Keratinocyte (primary cell): Measurements from ENCODE around the gene CCT2. TPM values are rescaled to one million over a fixed set of nuclear protein-coding genes. Genes with fewer than 3 reads are reported as not detected.

Experiments used
- DNase-seq: peaks from one replicate; pipeline ENCODE4 v3.0.0-alpha.2; 2011; ENCODE audit warnings: low read depth, missing footprints, low spot score
- FAIRE-seq: peaks from 2 replicates; lab custom pipeline; 2011; peaks lifted over from hg19 to GRCh38; lab: Jason Lieb, UNC
- H2AFZ ChIP-seq: 2 replicates; pipeline ENCODE4 v1.6.0; 2012; ENCODE audit warnings: low read length, control low read depth, inconsistent platforms; ENCODE audit not compliant: control insufficient read depth
- H3K27ac ChIP-seq: 2 replicates; pipeline ENCODE4 v1.5.1; 2011; ENCODE audit warnings: low read length; ENCODE audit not compliant: control insufficient read depth, insufficient read depth
- H3K27me3 ChIP-seq: 3 replicates; pipeline ENCODE4 v1.6.0; 2011; ENCODE audit warnings: low read length; ENCODE audit not compliant: control insufficient read depth, insufficient read depth; ENCODE audit errors: extremely low read depth
- H3K36me3 ChIP-seq, 2 experiments: 2 replicates in 1 of 2; 3 replicates in 1 of 2; pipeline ENCODE4 v1.5.1; 2011; ENCODE audit warnings: low read length in 2 of 2, mild to moderate bottlenecking in 1 of 2; ENCODE audit not compliant: control insufficient read depth in 2 of 2, insufficient read depth in 2 of 2; ENCODE audit errors: extremely low read depth in 1 of 2
- H3K4me1 ChIP-seq: 3 replicates; pipeline ENCODE4 v1.5.1; 2011; ENCODE audit warnings: low read length; ENCODE audit not compliant: control insufficient read depth, insufficient read depth; ENCODE audit errors: extremely low read depth
- H3K4me2 ChIP-seq: 3 replicates; pipeline ENCODE4 v1.6.0; 2011; ENCODE audit warnings: low read depth, low read length; ENCODE audit not compliant: control insufficient read depth, insufficient read depth; ENCODE audit errors: extremely low read depth
- H3K4me3 ChIP-seq, 3 experiments: fragments of 200-600 bp in 1 of 3; sonication (generic) in 1 of 3; 2 replicates in 2 of 3; 3 replicates in 1 of 3; pipeline ENCODE4 v1.5.1; 2011 to 2016; ENCODE audit warnings: low read length in 3 of 3, mild to moderate bottlenecking in 3 of 3, control low read depth in 2 of 3, inconsistent platforms in 1 of 3, low read depth in 1 of 3, mixed read lengths in 1 of 3, mixed run types in 1 of 3, moderate library complexity in 1 of 3; ENCODE audit not compliant: control insufficient read depth in 2 of 3, insufficient read depth in 2 of 3; ENCODE audit errors: extremely low read depth in 1 of 3
- H3K79me2 ChIP-seq: 2 replicates; pipeline ENCODE4 v1.6.0; 2012; ENCODE audit warnings: low read length; ENCODE audit not compliant: control insufficient read depth, insufficient read depth
- H3K9ac ChIP-seq: 3 replicates; pipeline ENCODE4 v1.6.0; 2011; ENCODE audit warnings: low read length; ENCODE audit not compliant: control insufficient read depth, insufficient read depth; ENCODE audit errors: extremely low read depth
- H3K9me1 ChIP-seq: 3 replicates; pipeline ENCODE4 v1.6.0; 2011; ENCODE audit warnings: low read length; ENCODE audit not compliant: control insufficient read depth, insufficient read depth; ENCODE audit errors: extremely low read depth
- H3K9me3 ChIP-seq: 2 replicates; pipeline ENCODE4 v1.5.1; 2012; ENCODE audit warnings: low read depth, low read length; ENCODE audit not compliant: control insufficient read depth
- H4K20me1 ChIP-seq: 3 replicates; pipeline ENCODE4 v1.6.0; 2011; ENCODE audit warnings: low read length; ENCODE audit not compliant: control insufficient read depth, insufficient read depth; ENCODE audit errors: extremely low read depth
- EZH2 ChIP-seq: IDR thresholded peaks from one replicate; pipeline ENCODE4 v1.6.1; 2012; ENCODE audit warnings: inconsistent platforms, mild to moderate bottlenecking, low read length, moderate library complexity
- dilution Hi-C: fragments of 300-500 bp; cut with MboI; formaldehyde crosslinking; loops from one replicate; pipeline ENCODE4 v1.7.0; 2020; ENCODE audit warnings: low sequenced_read_pairs; ENCODE audit not compliant: extremely low pct_ligation_motif_present
- polyA plus RNA-seq, 5 experiments: library from polyadenylated mRNA; depleted of rRNA in 3 of 5; stranded (reverse) in 3 of 5; stranded (forward) in 1 of 5; unstranded in 1 of 5; fragments of >200 nt; gene quantifications; 1 replicate in 1 of 5; 2 replicates in 3 of 5; 3 replicates in 1 of 5; pipeline versions ENCODE4 v1.2.1 to v1.2.3, GENCODE V29; 2011 to 2012; ENCODE audit warnings: missing spikeins in 2 of 5, low read depth in 1 of 5, low replicate concordance in 1 of 5
- TF ChIP-seq, protein P1 (sequence below), 3 experiments: IDR thresholded peaks in 1 of 3; conservative IDR thresholded peaks in 1 of 3; optimal IDR thresholded peaks in 1 of 3; 2 replicates in 2 of 3; 3 replicates in 1 of 3; pipeline versions ENCODE3 to v1.5.1; 2011; ENCODE audit warnings: low read length in 3 of 3, mild to moderate bottlenecking in 3 of 3, moderate library complexity in 2 of 3, control low read depth in 1 of 3, inconsistent platforms in 1 of 3; ENCODE audit not compliant: insufficient read depth in 2 of 3; ENCODE audit errors: extremely low read depth in 1 of 3

The CCT2 gene
- polyA plus RNA-seq, 1 donor (not counting 4 experiments of a cell fraction or from before 2014, with no cell fraction given) = 365 TPM

DNA sequence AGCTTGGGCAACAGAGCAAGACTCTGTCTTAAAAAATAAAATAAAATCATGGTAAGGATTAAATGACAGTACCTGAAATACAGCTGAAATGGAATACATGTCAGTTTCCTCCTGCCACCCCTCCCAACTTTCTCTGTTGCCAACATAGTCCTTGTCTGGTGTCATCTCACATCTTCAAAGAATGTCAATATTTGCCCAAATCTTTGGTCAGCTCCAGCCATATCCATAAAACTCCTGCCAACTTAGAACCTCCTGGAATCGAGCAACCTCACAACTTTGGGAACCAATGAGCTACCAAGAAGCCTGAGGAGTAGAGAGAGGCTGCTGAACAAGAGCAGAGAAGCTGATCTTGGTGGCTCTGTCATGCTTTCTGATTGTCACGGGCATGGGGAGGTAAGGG lies 36.3 kb downstream of the CCT2 start:
- no peak for FAIRE-seq
- no peak for DNase-seq
- Histone ChIP-seq H4K20me1 (no peaks in the 10 kb centered on the region), H3K4me2 (no peak overlapping the region), H3K9ac (no peak overlapping the region), H3K36me3 (no peaks in the 10 kb centered on the region), H3K9me1 (no peaks in the 10 kb centered on the region), H3K9me3 (no peaks in the 10 kb centered on the region), H3K4me1 (no peaks in the 10 kb centered on the region), H3K27me3 (peaks cover 16% of the 10 kb centered on the region), H3K79me2 (no peaks in the 10 kb centered on the region), H2AFZ (no peak overlapping the region), H3K4me3 (no peak overlapping the region), H3K27ac (no peak overlapping the region)
- no peak for TF ChIP-seq EZH2
- TF ChIP-seq, protein P1, sequence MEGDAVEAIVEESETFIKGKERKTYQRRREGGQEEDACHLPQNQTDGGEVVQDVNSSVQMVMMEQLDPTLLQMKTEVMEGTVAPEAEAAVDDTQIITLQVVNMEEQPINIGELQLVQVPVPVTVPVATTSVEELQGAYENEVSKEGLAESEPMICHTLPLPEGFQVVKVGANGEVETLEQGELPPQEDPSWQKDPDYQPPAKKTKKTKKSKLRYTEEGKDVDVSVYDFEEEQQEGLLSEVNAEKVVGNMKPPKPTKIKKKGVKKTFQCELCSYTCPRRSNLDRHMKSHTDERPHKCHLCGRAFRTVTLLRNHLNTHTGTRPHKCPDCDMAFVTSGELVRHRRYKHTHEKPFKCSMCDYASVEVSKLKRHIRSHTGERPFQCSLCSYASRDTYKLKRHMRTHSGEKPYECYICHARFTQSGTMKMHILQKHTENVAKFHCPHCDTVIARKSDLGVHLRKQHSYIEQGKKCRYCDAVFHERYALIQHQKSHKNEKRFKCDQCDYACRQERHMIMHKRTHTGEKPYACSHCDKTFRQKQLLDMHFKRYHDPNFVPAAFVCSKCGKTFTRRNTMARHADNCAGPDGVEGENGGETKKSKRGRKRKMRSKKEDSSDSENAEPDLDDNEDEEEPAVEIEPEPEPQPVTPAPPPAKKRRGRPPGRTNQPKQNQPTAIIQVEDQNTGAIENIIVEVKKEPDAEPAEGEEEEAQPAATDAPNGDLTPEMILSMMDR (optimal IDR thresholded peaks at IDR 0.05 in 1 of 3, IDR thresholded peaks at IDR 0.05 in 1 of 3, conservative IDR thresholded peaks at IDR 0.05 in 1 of 3; ENCODE audit: extremely low read depth in 1 of 3, insufficient read depth in 2 of 3, low read length in 3 of 3) = no peak
- dilution Hi-C loops = no loop called here

DNA sequence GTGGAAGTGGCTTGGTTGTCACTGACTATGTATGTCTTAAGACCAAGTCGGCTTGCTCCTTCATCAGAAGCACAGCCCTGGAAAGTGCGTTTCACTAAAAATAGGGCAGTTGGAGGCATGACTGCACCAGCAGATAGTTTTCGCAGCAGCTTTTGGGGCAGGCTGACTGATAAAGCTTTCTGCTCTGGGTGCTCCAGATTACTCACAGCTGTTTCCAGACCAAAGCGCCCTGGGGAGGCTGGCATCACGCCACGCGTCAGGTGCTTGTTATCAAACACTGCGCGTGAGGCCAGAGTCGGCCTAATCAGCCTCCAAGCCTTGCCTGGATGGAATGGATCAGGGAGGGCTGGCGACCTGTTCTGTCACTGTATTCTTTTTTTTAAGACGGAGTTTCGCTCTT lies 38.7 kb downstream of the CCT2 start:
- H3K9me1 ChIP-seq = no peaks in the 10 kb centered on the region
- TF ChIP-seq, protein P1 (optimal IDR thresholded peaks at IDR 0.05 in 1 of 3, IDR thresholded peaks at IDR 0.05 in 1 of 3, conservative IDR thresholded peaks at IDR 0.05 in 1 of 3; ENCODE audit: extremely low read depth in 1 of 3, insufficient read depth in 2 of 3, low read length in 3 of 3) = no peak
- no peak for TF ChIP-seq EZH2
- H2AFZ ChIP-seq = no peak overlapping the region
- H3K27ac ChIP-seq = no peak overlapping the region
- H3K4me1 ChIP-seq = no peaks in the 10 kb centered on the region
- H3K79me2 ChIP-seq = no peaks in the 10 kb centered on the region
- dilution Hi-C loops = no loop called here
- H3K9me3 ChIP-seq = no peaks in the 10 kb centered on the region
- peaks cover 9% of the 10 kb centered on the region for H3K27me3 ChIP-seq
- H3K36me3 ChIP-seq = no peaks in the 10 kb centered on the region
- no peak for FAIRE-seq
- no peak overlapping the region for H3K4me2 ChIP-seq
- no peaks in the 10 kb centered on the region for H4K20me1 ChIP-seq
- no peak overlapping the region for H3K4me3 ChIP-seq
- H3K9ac ChIP-seq = no peak overlapping the region
- no peak for DNase-seq
